GM18507 (cell line): ENCODE measurements around the gene PRDM12.
"Not testable (repeated sequence)": the region's sequence is repeated elsewhere in the genome, so short reads cannot be mapped to it uniquely, and the experiment has no call there.

ENCODE experiments used
- DNase-seq: peaks from one replicate; pipeline ENCODE4 v3.0.0; 2011; ENCODE audit warnings: low read depth; ENCODE audit not compliant: insufficient read length; ENCODE audit errors: extremely low spot score
- FAIRE-seq: peaks from 2 replicates; lab custom pipeline; 2011; peaks lifted over from hg19 to GRCh38; lab: Jason Lieb, UNC

PRDM12 gene

GRCh38 chr9:130685104-130685503 is 20.7 kb downstream of the PRDM12 start:
- DNase-seq (no peak), FAIRE-seq (no peak)

- DNase-seq, FAIRE-seq: not testable (repeated sequence)
Observed at GRCh38 chr9:130685945-130686344, 21.6 kb downstream of the PRDM12 start.

DNA sequence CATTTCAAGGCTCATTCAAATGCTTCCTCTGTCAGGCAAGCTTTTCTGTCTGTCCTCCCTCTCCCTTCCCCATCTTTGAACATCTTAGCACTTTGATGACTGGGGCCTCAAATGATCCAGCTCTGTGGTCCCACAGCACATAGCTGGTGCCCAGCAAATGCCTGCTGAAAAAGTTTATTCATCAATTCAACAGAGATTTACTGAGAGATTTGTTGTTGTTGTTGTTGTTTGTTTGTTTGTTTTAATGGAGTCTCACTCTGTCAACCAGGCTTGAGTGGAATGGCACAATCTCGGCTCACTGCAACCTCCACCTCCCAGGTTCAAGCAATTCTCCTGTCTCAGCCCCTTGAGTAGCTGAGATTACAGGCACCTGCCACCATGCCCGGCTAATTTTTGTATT is 23.2 kb downstream of the PRDM12 start:
- DNase-seq (no peak), FAIRE-seq (no peak)

DNA sequence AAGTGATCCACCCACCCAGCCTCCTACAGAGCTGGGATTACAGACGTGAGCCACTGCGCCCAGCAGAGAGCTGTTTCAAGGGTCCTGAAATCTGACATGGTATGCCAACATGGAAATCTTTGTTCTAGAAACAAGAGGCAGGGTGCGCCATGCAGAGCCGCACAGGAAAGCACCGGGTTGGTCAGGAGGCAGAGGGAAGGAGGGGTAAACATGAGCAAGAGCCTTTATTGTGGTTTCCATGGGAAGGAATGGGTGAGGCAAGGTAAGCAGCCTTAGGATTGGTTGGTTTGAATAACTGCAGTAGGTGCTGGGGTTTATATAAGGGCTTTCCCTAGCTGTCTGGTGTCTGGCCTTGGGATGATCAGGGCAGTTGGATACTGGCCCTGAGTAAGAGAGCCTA is 23.7 kb downstream of the PRDM12 start:
- no peak for DNase-seq
- FAIRE-seq: no peak

- FAIRE-seq: no peak
- DNase-seq: no peak
Observed at GRCh38 chr9:130689572-130689936, 25.2 kb downstream of the PRDM12 start.

GRCh38 chr9:130689937-130690700 is 25.7 kb downstream of the PRDM12 start:
- FAIRE-seq: peak; percentile 52
- DNase-seq: no peak

- DNase-seq: no peak
- FAIRE-seq: no peak
Observed at GRCh38 chr9:130692321-130692720, 27.9 kb downstream of the PRDM12 start.

GRCh38 chr9:130693101-130693425 is 28.7 kb downstream of the PRDM12 start:
- no peak for DNase-seq

GRCh38 chr9:130693426-130694191 is 29.2 kb downstream of the PRDM12 start, which contains the start of gene EXOSC2:
Gene EXOSC2, plus strand, starts transcription at chr9:130693780. Its CDS starts 12 bp downstream, at chr9:130693792.
- FAIRE-seq: peak; percentile 92
- peak; percentile 97 for DNase-seq

More at GRCh38 chr9:130693101-130693425, 28.7 kb downstream of the PRDM12 start:
- FAIRE-seq: no peak

DNA sequence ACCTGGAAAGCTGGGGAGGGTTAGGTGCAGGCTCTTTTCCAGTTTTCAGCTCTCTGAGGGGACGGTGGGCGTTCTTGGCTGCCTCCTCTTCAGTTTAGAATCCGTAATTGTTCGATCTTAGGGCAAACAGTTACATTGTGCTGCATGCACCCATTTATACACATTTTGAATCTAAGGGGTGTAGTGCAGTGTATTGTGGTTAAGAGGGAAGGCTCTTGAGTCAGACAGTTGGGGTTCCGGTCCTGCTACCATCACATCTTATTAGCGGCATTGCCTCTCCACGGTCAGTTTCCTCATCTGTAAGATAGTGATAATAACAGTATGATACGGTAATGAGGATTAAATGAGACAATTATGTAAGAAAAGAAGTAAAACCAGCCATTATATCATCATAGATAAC is 29.8 kb downstream of the PRDM12 start:
- DNase-seq: no peak
- FAIRE-seq: no peak

DNA sequence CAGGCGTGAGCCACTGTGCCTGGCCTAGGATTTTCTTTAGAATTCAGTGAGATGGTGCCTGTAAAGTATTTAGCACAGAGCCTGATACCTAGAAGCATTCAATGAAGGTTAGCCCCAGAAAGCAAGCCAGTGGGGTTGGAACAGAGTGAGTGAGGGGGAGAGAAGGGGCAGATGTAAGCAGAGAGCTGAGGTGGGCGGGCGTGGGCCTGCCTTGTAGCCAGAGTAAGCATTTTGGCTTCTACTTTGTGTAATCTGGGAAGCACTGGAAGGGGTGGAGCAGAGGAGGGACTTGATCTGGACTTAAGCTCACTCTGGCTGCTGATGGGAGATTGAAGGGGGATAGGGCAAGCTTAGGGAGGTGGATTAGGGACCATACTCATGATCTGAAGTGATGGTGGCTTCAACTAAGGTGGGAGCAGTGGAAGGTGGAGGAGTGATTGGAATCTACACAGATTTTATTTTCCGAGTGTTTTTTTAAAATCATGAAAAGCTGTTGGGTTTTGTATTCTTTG is 31.8 kb downstream of the PRDM12 start:
- FAIRE-seq (no peak), DNase-seq (no peak)

DNA sequence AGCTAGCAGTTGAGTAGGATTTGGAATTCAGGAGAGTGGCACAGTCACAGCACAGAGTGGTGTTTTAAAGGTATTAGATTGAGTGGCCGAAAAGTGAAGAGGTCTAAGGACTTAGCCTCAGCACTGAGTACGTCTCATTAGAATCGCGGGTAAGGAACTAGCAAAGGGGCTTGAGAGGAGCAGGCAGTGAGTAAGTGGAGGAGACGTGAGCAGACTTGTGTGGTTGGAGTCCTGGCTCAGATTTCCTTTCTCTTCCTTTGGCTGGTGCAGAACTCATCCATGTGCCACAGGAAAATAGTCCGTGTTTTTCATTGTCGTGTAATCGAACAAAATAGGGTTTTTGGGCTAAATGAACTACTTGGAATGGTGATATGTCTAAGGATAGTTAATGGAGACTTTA is 32.6 kb downstream of the PRDM12 start:
- DNase-seq (no peak), FAIRE-seq (no peak)

DNA sequence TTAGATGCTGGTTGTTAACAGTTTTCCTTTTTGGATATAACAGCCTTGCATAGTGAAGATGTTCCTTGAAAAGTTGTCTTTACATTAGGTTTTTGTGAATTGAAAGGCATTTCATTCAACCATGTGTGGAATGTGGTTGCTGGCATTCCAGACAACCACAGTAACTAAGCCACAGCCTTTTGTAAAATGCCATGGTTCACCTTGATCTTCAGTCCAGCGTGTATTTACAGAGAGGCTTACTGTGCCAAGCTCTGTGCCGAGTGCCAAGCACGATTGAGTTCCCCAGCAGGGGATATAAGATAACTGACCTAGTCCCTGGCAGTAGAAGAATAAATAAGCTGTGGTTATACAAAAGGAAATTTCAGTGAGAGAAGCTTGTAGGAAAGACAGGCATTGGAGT is 34.1 kb downstream of the PRDM12 start:
- FAIRE-seq (no peak), DNase-seq (no peak)

DNA sequence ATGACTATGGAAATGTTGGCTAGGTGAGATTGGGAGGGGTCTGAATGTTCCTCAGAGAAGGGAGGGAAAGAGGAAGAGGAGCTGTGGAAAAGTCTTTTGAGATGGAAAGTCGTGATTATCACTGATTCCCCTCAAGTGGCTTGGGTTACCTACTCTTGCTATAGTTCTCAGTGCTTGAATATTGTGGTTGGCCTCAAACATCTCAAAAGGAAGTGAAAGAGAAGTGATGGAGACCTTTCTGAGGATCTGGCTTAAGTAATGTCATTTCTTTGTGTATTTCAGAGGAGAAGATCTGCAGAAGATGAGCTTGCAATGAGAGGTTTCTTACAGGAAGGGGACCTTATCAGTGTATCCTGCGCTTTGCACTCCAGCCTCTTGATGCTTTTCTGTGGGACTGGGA is 34.7 kb downstream of the PRDM12 start:
- FAIRE-seq: no peak

DNA sequence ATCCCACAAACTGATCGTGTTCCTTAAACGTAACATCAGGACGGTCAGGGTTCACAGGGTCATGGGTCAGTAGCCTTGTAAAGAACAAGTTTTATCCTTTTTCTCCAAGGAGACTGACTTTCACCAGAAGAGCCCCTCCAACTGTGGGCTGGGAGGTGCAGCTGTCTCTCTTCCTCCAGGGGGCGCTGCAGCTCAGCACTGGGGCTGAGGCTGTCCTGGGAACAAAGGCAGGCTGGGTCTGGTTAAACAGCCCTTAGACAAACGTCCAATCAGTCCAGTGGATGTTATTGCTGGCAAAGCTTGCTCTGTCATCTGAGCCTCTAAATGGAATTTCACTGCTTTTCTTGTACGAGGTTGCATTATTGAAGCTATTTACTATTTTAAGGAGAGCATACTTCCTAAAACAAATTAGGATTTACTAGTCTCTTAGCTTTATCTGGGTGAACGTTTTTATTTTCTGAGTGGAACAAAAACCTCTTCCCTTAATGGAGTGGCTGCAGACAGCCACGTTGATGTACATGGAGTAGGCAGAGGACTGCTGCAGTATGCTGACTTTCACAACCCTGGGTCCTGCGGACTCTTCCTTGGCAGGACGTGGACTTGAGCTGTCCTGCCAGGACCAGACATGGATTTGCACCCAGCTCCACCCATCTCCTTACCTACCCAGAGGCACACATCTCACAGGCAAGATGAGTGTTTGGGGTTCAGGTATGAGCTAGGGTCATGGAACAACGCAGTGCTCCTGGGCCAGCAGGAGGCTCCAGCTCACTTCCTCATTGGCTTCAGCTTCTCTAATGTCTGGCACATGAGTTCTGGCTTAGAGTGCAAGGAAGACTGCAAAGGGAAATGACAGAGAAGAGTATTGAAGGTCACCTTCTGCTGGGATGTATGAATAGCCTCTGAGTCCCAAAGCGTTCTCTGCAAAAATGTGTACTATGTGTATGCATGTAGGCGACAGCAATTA is 36.9 kb downstream of the PRDM12 start:
- FAIRE-seq (peak; percentile 15), DNase-seq (no peak)

More for the DNA sequence above, 34.7 kb downstream of the PRDM12 start:
- DNase-seq: no peak

DNA sequence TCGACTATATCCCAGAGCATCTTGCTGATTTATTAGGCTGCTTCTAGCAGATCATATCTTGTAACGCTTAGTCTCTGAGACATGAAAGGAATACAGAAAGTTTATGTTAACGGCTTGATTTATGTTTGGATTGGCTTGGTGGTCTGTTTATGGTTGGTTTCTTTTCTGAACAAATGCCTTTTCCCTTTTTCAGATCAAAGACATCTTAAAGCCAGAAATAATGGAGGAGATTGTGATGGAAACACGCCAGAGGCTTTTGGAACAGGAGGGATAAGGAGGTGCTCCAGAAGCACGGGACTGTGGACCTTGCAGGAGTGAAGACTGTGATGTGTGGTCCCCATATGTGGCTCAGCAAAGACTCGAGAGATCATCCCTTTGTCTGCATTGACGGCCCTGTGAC is 39.1 kb downstream of the PRDM12 start:
- FAIRE-seq (no peak), DNase-seq (no peak)

DNA sequence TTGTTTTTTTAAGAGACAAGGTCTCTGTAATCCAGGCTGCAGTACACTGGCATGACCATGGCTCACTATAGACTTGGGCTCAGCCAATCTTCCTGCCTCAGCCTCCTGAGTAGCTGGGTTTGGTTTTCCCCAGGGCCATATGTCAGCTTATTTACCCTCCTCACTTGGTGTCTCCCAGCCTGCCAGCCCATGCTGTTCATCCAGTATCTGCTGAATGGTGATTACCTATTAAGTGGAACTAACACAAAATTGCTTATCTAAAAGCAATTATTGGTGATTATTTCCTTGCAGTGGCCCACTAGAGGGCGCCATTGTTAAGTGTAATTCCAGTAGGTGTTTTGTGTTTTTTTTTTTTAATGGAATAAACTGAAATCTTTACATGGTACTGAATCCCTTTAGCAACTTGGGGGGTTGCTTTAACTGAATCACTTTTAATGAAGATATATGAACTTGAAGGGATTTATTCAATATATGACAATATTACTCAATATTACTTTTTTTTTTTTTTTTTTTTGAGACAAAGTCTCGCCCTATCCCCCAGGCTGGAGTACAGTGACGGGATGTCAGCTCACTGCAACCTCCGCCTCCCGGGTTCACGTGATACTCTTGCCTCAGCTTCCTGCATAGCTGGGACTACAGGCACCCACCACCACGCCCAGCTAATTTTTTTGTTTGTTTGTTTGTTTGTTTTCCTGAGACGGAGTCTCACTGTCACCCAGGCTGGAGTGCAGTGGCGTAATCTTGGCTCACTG is 43.0 kb downstream of the PRDM12 start:
- DNase-seq: no peak
- peak; percentile 60 for FAIRE-seq

DNA sequence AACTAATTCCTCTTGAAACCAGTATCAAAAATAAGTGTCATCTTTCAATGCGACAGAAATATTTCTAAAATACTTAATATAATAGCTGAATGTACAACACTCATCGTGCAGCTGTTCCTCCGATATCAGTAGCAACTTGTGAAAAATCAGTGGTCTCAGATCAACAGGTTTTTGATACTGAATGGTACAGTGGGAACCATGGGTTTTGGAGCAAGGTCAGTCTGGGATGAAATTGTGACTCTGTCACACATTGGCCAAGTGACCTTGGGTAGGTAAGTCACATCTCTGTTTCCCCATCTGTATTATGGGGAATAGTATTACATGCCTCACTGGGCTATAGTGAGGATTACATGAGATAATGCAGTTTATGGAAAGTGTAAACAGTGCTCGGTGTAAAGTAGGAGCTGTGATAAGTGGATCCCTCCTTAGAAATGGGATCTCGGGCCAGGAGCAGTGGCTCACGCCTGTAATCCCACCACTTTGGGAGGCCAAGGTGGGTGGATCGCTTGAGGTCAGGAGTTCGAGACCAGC is 46.5 kb downstream of the PRDM12 start:
- FAIRE-seq: no peak
- DNase-seq: no peak

- FAIRE-seq: no peak
- DNase-seq: no peak
Observed at GRCh38 chr9:130711469-130711868, 47.1 kb downstream of the PRDM12 start.
